ENCODE measurements around the gene ZNF474. TPM values are rescaled to one million over a fixed set of nuclear protein-coding genes. Genes with fewer than 3 reads are reported as not detected.

The ZNF474 gene
- total RNA-seq, 2 donors from 2014 or later, result not detected

DNA sequence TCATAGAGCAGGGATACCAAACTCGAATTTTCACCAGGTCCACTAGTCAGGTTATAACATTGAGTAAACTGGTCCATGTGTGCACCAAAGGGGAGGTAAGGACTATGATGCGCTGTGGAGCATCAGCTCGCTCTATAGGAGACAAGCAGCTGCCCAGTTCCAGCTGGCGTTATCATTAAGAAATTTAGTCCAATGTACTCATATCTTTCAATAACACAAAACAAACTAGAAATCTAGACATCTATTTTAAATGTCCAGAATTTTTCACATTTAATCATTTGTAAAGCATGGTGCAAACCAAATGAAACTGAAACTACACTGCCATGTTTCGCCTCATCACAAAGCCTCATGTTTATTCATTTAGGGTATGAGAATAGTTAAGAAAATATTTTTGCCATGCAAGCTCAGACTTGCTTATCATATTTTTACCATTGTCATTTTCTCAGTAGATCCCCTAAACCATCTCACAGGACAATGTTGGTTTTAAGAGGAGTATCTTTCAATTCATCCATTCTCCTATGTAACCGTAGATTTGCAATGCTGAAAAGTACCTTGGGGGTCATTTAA lies 50.9 kb downstream of the ZNF474 start:
- no peaks in the 10 kb centered on the region for H3K27me3 ChIP-seq
- peak overlapping the region in 1 of 2 donors; percentile 67 for H3K27ac ChIP-seq
- H3K4me3 ChIP-seq, result no peak overlapping the region
- no peaks in the 10 kb centered on the region for H3K9me3 ChIP-seq
- no peak for DNase-seq (ENCODE audit: low spot score)
- H3K4me1 ChIP-seq, result peaks cover 0 to 18% of the 10 kb centered on the region in 2 donors
- no peaks in the 10 kb centered on the region for H3K36me3 ChIP-seq
- TF ChIP-seq, protein P1, sequence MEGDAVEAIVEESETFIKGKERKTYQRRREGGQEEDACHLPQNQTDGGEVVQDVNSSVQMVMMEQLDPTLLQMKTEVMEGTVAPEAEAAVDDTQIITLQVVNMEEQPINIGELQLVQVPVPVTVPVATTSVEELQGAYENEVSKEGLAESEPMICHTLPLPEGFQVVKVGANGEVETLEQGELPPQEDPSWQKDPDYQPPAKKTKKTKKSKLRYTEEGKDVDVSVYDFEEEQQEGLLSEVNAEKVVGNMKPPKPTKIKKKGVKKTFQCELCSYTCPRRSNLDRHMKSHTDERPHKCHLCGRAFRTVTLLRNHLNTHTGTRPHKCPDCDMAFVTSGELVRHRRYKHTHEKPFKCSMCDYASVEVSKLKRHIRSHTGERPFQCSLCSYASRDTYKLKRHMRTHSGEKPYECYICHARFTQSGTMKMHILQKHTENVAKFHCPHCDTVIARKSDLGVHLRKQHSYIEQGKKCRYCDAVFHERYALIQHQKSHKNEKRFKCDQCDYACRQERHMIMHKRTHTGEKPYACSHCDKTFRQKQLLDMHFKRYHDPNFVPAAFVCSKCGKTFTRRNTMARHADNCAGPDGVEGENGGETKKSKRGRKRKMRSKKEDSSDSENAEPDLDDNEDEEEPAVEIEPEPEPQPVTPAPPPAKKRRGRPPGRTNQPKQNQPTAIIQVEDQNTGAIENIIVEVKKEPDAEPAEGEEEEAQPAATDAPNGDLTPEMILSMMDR (IDR thresholded peaks at IDR 0.05), result no peak

DNA sequence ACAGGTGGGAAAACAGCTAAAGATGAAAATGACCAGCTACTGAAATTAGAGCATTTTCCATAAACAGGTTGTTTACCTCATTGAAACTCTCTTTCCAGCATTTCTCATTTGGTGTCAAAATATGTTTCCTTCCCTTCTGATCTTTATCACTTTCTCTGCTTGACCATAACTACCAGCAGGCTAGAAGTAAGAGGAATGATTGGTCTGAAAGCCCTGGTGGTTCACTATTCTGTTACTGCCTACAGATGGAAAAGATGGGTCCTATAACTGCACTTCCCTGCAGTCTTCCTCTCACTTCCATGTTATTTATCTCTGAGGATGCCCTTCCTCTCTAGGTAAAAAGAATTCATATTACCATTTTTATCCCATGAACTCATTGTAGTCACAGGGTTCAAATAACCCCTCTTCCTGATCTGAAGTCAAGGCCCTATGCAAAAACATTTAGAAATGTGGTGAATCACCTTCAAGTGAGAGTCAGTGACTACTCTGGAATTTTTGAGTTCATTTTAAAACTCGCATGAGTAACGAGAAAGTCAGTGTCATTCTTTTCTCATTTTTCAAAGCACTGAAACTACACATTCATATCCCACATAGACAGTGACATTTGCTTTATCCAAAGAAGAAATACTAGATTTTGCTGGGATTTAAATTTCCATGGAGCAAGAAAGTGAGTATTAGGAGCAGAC lies 51.7 kb downstream of the ZNF474 start:
- H3K4me3 ChIP-seq, result no peak overlapping the region
- peaks cover 0 to 18% of the 10 kb centered on the region in 2 donors for H3K4me1 ChIP-seq
- DNase-seq (ENCODE audit: low spot score), result no peak
- no peaks in the 10 kb centered on the region for H3K36me3 ChIP-seq
- H3K27ac ChIP-seq, result peak overlapping the region in 1 of 2 donors; percentile 67
- no peaks in the 10 kb centered on the region for H3K27me3 ChIP-seq
- no peaks in the 10 kb centered on the region for H3K9me3 ChIP-seq
- TF ChIP-seq, protein P1 (IDR thresholded peaks at IDR 0.05), result no peak

DNA sequence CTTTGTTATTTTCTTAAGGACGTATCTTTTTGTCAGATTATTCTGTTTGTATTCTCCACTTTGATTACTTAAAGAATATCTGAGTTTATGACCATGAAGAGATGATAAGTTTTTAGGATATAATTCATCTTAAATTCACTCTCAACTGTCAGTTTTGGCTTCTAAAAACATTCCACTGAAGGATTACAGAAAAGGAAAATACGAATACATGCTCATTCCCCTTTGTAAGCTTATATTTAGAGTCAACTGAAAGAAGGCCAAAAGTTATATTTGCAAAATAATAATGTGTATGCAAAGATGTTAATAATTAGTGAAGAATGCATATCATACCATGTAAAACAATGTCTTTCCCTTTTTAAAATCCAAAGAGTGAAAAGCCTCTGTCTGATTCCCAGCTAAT lies 52.5 kb downstream of the ZNF474 start:
- Histone ChIP-seq H3K36me3 (no peaks in the 10 kb centered on the region), H3K27ac (peak overlapping the region in 1 of 2 donors; percentile 67), H3K27me3 (no peaks in the 10 kb centered on the region), H3K9me3 (no peaks in the 10 kb centered on the region), H3K4me3 (no peak overlapping the region), H3K4me1 (peaks cover 0 to 18% of the 10 kb centered on the region in 2 donors)
- no peak for DNase-seq (ENCODE audit: low spot score)
- TF ChIP-seq, protein P1 (IDR thresholded peaks at IDR 0.05), result no peak

DNA sequence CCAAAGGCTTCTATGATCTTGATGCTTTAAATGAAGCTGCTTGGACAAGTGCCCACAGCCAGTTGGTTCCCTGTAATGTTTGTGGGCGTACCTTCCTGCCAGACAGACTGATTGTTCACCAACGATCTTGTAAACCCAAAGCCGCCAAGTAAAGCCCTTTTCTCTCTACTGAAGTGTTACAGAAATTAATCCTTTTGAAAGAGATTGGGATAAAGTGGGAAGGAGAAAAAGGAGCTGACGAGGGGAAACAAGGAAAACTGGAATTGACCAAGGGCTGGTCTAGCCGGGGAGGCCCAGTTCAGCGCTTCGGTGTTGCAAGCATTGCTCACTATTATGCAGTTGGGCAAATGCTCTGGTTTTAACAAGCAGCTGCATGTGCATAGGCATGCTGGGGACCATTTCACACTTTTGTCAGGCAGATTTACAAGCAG lies 53.2 kb downstream of the ZNF474 start:
- H3K9me3 ChIP-seq, result no peaks in the 10 kb centered on the region
- H3K4me3 ChIP-seq, result no peak overlapping the region
- peaks cover 0 to 18% of the 10 kb centered on the region in 2 donors for H3K4me1 ChIP-seq
- H3K36me3 ChIP-seq, result no peaks in the 10 kb centered on the region
- no peaks in the 10 kb centered on the region for H3K27me3 ChIP-seq
- TF ChIP-seq, protein P1 (IDR thresholded peaks at IDR 0.05), result no peak
- peak overlapping the region; percentile 38 to 67 for H3K27ac ChIP-seq
- peak; percentile 77 for DNase-seq (ENCODE audit: low spot score)

DNA sequence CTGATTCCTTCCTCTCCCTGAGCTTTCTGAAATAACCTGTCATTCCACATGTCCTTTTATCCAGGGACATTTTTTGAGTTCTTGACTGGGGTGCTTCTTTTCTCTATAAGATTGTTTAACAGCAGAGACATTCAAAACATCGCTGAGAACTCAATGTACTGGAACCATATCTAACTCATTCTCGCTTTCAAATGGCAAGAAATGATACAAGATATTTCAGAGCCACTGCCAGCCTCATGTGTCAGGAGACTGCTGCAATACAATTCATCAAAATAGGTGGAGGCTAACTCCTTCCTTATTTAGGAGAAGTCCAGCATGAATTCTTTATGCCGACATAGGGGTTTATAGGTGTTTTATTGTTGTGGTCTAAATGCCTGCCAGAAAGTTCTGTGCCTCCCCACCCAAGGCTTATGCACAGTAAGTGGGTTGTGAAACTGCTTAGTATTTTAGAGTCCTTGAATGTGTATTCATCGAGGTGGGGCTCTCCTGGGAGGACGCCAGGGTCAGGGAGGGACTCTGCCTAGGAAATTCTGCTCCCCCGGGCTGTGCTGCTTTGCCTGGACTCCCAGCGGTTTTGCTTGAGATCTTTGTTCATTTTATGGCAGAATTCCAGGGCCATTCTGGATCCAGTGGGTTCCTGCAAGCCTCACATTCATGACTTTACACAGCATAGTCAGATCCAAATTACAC lies 53.9 kb downstream of the ZNF474 start:
- DNase-seq (ENCODE audit: low spot score), result peak; percentile 88
- TF ChIP-seq, protein P1 (IDR thresholded peaks at IDR 0.05), result no peak
- H3K27me3 ChIP-seq, result no peaks in the 10 kb centered on the region
- peaks cover 0 to 18% of the 10 kb centered on the region in 2 donors for H3K4me1 ChIP-seq
- H3K36me3 ChIP-seq, result no peaks in the 10 kb centered on the region
- no peak overlapping the region for H3K4me3 ChIP-seq
- H3K27ac ChIP-seq, result peak overlapping the region; percentile 38 to 67
- no peaks in the 10 kb centered on the region for H3K9me3 ChIP-seq

Data from right atrium auricular region (tissue), 2 donors.